Gastroesophageal sphincter (tissue), 3 donors: ENCODE results near the gene LTBP1.

Source experiments
- CTCF ChIP-seq, 4 experiments: fragments of 200-600 bp in 2 of 4; fragments of 450-650 bp in 2 of 4; sonication (generic) in 1 of 4; IDR thresholded peaks; one replicate each; pipeline ENCODE4 v1.5.1; 2017 to 2019; ENCODE audit warnings: antibody characterized with exemption in 4 of 4, mild to moderate bottlenecking in 2 of 4, moderate library complexity in 2 of 4
- POLR2A ChIP-seq, 2 donors: fragments of 450-650 bp; IDR thresholded peaks; one replicate each; pipeline ENCODE4 v1.6.1; 2017; ENCODE audit warnings: antibody characterized with exemption in 2 of 2, mild to moderate bottlenecking in 2 of 2, moderate library complexity in 1 of 2

GRCh38 chr2:32923109-32923508 is 23.6 kb upstream of the LTBP1 start:
- no peak for TF ChIP-seq CTCF (IDR thresholded peaks at IDR 0.05)
- TF ChIP-seq POLR2A (IDR thresholded peaks at IDR 0.05), result no peak
